ENCODE results near the gene RXRA.

RXRA gene

DNA sequence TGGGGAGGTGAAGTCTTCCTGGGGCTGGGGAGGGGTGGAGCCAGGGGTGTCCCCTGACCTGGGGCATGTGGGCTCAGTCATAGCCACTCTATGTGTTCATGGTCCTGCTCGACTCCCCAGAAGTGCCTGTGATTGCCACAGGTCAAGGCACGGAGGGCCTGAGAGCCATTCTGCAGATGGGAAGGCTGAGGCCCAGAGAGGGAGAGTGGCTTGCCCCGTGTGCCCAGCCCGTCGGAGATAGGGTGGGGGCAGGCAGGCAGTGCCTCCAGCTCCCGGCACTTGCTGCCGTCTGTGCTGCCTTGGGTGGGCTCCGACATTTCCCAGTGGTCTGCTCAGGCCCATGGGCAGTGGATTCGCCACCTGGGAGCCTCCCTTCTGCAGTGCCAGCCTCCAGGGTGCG, 74.0 kb downstream of the RXRA start:
- DNase-seq (ENCODE audit: low read depth in 2 of 2), result no peak

DNA sequence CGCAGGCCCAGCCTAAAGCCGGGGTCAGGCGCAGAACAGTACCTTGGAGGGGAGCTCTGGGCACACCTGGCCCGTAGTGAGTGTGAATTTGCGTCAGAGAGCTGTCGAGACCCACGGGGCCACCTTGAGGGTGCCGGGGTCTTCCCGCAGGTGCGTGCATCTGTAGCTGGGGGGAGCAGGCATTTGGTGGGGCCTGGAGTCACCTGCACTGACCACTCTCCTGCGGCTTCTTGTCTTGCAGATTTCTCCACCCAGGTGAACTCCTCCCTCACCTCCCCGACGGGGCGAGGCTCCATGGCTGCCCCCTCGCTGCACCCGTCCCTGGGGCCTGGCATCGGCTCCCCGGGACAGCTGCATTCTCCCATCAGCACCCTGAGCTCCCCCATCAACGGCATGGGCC, 75.1 kb downstream of the RXRA start:
- DNase-seq (ENCODE audit: low read depth in 2 of 2), result no peak

DNA sequence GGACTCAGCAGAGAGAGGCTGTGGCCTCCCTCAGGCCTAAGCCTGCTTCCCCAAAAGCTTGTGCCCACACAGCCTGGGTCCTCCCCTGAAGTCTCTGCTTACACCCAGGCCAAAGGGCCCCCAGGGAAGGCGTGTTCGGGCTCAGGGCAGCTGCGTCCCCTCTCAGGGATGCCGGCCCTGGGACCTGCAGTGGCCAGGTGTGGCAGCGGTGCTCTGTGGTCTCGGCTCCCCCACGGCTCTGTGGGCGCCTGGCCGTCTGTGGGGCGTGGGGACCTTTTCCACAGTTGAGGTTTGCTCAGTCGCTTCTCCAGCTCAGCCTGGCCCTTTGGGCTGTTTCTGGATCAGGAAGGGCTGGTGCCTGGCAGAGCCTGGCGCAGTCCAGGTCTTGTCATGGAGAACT, 75.9 kb downstream of the RXRA start:
- DNase-seq (ENCODE audit: low read depth in 2 of 2), result no peak

DNA sequence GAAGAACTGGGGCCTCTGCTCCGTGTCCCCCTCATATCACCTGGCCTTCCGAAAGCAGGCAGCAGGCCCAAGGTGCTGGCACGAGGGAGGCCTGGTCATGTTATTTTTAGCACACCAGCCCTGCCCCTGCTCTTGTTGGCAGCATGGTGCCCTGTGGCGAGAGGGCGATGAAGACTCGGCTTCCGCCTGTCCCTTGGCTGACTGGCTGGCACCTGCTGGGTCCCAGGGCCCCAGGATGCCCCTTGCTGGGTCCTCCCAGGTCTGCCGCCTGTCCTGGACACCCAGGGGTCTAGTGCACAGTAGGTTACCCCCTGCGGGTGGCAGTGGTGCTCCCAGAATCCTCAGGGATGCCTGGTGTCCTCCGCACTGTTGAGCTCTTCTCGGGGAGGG, 77.0 kb downstream of the RXRA start:
- no peak for DNase-seq (ENCODE audit: low read depth in 2 of 2)

DNA sequence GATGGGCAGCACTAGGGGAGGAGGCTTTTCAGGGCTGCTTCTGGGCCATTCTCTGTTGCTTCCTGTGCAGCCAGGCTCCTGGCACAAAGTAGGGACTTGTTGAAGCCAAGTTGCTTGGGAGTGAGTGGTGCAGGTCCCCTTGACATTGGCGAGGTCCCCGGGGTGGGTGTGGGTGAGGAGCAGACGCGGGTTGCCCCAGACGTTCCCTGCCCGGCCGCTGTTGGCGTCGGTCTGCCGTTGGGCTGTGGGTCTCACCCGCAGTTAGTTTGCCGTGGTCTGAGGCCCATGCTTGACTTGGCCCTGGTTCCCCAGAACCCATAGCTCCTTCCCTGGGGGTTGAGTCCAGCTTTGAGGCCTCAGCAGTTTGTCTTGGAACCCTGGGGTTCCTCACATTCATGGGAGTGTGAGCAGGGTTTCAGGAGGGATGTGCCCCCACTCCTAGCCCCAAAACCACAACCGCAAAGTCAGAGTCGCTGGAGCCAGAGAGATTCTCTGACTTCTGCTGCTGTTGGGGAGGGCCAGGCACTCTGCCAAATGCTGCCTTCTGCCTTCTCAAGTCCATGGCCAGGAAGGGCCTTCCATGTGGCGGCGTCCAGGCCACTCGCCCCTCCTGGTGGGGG, 77.5 kb downstream of the RXRA start:
- DNase-seq (ENCODE audit: low read depth in 2 of 2), result peak; percentile 60 to 64

DNA sequence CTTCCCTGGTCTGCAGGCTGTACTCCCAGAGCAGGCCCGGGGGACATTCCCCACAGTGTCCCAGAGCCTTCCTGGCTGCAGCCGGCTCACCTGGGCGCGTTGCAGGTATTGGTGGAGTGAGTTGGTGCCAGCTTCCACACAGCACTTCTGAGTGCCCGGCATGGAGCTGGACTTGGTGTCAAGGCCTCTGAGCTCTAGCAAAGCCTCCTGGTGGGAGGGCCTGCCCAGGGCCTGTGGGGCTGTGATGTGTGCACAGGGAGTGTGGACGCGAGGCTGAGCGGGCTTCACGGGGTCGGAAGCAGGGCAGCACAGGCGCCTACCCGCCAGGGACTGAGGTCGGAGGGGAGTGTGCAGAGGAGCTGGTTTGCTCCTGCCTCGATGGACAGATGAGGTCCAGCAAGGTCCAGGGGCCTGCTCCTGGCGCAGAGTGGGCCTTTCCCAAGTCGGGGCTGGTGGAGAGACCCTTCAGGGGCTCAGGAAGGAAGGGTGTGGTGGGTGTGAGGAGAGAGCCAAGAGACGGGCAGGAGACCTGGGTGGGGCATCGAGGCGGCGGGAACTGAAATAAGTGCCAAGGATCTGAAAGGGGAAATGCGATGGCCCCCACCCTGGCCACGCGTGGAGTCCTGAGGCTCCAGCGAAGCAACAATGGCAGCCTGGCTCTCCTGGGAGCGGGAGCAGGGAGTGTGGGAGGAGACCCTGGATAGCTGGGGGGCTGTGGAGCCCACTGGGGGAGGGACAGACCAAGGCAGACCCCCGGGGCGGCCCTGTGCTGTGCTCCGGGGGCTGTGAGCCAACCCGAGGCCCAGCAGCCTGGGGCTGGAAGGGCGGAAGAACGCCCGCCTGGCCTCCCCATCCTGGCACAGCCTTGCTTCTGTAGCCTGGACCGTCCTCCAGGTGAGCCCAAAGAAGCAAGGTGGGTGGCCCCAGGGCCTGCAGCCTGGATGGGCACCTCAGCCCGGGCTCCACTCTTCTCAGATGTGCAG, 78.4 kb downstream of the RXRA start:
- no peak for DNase-seq (ENCODE audit: low read depth in 2 of 2)

DNA sequence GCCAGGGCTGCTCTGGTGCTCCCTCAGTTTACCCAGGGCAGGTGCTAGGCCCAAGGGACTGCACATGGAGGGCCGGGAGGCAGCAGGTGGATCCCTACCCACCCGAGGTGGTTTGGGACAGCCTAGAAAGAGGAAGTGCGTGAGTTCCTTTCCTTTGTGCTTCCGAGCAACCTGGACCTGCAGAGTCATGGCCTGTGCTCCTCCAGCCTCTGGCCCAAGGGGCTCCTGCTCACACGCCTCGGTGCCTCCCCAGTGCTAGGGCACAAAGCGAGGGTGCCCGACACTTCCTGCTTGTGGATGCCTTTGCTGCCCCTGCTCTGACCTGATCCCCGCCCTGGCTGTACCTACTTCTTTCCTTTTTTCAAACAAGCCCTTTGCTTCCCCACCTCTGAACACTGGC, 79.3 kb downstream of the RXRA start:
- DNase-seq (ENCODE audit: low read depth in 2 of 2), result no peak

DNA sequence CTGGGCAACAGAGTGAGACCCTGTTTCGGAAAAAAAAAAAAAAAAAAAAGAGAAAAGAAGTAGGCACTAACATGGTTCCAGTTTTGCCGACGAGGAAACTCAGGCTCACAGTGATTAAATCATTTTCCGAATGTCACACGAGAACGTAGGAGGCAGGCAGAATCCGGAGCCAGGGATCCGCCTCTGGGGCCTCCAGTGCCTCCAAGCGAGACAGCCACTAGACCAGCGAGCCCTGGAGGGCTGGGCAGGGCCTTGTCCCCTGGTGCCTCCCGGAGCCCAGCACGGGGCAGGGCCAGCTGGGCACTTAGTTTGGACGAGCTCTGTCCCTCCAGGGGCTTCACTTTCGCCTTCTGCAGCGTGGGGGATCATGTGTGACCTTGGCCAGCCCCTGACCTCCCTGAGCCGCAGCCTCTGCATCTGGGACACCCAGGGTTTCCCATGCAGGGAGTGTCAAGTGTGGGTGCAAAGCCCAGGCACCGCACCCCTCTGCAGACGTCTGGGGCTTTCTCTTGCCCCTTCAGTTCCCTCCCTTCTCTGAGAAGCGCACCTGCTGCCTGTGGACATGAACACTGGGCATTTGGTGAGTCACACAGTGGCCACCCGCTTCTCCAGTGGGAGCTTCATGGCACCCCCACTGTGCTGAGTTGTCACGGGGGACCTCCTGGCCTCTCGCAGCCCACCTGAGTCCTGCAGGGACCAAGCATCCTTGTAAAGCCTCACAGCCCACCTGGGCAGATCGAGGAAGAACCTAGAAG, 80.3 kb downstream of the RXRA start:
- no peak for DNase-seq (ENCODE audit: low read depth in 2 of 2)

DNA sequence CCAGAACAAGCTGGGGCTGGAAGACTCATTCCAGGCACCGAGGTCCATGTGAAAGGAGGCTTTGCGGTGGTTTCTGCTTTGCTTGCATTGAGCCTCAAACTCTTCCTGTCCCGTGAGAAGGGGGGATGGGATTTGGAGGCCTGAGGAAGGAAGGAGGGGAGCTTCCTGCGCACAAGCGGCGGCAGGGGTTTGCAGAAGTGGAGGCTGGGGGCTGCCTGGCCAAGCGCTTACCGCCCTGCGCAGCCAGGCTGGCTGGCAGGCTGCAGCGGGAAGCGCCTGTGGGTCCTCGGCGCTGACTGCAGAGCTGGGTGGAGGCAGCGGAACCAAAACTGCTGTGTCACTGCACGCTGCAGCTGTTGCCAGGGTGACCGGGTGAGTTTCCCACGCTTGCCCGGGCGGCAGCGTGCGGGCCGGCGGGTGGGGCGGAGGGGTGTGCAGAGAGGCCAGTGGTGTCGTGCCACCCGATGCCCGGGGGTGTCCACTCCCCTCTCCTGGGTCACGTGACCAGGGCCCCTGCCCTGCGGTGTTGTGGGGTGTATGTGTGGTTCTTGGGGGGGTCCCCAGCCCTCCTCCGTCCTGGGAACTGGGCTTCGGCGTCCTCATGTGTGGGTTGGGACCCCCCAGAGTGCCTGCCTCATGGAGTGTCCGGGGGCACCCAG, 81.0 kb downstream of the RXRA start:
- DNase-seq (ENCODE audit: low read depth in 2 of 2), result peak; percentile 35 to 45

DNA sequence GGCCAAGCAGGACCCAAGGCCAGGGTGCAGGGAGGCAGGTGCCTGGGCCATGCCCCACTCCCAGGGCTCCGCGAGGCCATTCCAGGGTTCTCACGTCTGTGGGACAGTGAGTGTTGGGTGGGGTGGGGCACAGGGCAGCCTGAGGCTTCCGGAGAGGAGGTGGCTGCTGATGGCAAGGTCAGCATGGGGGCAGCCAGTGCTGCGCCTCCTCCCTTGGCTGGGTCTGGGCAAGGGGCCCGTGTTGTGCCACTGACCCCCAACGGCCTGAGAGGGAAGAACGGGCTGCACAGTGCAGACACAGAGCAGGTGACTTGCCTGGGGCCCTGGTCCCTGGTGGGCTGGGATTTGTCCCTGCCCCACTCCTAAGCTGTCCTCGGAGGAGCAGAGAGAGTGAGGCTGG, 82.1 kb downstream of the RXRA start:
- DNase-seq (ENCODE audit: low read depth in 2 of 2), result no peak

DNA sequence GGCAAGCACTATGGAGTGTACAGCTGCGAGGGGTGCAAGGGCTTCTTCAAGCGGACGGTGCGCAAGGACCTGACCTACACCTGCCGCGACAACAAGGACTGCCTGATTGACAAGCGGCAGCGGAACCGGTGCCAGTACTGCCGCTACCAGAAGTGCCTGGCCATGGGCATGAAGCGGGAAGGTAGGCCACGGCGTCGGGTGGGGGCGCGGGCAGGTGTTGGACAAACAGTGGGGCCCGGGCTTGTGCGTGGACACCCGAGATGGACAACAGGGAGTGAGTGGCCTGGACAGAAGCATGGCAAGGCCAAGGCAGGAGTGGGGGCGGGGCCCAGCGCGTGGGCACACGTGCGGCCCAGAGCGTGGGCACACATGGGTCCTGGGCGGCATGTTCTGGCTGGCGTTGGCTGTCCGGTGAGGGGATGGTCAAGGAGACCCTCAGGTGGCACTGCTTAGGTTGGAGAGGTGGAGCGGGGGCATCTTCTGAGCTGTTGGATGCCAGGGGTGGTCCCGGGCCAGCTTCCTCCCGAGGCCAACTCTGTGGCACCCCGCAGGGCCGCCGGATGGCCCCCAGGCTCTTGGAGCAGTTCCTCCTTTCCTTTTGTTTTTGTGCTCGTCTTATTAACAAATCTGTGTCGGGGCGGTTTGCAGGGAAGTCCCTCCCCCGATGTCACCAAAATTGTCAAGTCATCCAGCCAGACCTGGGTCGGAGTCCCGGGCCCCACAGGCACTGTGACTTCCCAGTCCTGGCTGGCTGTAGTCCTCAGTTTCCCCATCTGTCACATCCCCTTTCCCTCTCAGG, 82.9 kb downstream of the RXRA start:
- DNase-seq (ENCODE audit: low read depth in 2 of 2), result no peak

DNA sequence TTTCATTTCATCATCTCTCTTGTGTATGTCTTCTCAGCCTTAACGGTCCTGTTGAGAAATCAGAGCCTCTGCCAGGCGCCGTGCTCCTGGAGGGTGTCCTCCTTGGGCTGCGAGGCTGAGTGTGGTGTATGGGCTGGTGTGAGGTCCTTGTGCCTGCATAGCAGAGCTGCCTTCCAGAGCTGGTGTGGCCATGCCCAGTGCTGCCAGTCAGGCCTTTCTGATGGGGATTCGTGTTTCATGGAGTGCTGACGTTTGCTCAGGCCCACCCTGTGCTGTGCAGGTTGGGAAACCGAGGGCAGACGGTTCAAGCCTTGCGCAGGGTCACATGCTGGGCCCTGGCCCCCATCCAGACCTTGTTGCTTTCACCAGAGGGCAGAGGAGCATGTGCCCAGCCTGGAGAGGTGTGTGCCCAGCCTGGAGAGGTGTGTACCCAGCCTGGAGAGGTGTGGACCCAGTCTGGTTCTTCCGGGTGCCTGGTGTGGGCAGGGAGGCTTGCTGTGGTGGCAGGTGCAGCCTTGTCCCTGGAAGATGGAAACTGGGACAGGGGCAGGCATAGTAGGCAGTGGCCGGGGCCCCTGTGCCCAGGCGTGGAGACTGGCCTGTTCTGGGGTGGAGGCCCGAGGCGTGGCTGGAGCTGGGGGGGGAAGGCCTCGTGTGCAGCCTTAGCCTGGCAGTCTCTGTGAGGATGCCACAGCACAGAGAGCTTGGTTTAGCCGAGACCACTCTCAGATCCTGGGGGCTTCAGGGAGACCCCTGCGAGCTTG, 84.0 kb downstream of the RXRA start:
- DNase-seq (ENCODE audit: low read depth in 2 of 2), result no peak

DNA sequence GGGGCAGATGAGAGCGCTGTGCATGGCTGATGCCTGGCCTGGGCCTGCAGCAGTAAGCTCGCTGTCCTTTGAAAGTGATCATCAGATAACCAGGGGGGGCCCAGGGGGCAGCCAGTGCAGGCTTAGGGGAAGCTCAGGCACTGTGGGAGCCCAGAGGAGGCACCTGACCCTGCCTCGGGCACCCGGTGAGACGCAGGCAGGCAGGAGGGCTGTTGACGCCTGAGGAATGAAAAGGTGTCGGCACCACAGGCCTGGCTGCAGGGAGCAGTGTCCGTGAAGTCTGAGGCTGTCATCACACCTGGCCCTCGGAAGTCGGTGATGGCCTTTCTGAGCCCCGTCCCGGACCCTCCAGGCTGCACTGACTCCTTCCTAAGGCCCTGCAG, 84.6 kb downstream of the RXRA start:
- DNase-seq (ENCODE audit: low read depth in 2 of 2), result no peak

DNA sequence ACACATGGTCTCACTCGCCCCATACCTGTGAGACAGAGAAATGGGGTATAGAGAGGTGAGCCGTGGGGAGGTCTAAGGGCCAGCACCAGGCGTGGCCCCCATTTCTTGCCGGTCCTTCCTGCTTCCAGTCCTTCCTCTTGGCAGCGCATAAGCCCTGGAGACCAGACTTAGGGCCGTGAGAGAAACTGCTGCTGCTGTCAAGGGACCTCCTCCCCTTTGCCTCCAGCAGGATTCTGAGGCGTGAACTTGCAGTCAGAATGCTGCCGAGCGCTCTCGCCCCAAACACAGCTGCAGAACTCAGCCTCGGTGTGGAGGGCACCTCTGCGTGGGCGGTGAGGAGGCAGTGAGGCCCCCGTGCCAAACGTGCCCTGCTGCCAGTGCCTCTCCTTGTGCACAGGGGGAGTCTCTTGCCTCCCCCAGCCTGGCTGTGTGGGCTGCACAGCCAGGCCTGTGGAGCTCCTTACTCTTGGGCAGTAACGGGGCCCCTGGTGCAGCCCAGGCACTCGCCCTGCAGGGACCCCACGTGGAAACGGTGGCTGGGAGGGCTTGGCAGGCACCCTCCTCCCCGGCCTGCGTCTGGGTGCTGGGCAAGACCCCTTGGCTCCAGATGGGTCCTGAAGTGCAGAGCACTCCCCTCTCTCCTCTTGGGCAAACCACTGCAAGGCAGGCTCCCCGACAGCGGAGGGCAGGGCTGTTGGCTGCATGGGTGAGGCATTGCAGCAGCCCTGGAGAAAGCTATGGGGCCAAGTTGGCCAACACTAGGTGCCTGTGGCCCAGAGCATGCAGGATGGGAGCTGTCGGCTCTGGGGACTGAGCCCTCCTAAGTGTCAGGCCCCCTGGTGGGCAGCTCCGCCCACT, 85.4 kb downstream of the RXRA start:
- no peak for DNase-seq (ENCODE audit: low read depth in 2 of 2)

DNA sequence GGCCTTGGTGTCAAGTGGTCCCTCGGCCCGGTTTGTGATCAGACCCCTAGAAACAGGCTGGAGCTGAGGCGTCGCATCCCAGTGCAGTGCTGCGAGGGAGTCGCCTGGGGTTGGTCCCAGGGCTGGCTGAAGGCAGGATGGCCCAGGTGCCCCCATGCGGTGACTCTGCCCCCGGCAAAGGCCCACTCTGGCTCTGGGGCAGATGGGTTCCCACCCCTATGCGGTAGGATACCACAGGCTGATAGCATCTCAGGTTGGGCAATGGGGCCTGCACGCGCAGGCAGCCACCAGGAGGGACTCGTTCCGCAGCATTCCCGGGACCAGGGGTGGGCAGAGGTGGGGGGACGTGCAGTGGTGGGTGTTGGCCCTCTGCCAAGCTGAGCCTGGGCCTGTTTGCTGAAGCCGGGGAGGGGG, 86.0 kb downstream of the RXRA start:
- DNase-seq (ENCODE audit: low read depth in 2 of 2), result no peak

DNA sequence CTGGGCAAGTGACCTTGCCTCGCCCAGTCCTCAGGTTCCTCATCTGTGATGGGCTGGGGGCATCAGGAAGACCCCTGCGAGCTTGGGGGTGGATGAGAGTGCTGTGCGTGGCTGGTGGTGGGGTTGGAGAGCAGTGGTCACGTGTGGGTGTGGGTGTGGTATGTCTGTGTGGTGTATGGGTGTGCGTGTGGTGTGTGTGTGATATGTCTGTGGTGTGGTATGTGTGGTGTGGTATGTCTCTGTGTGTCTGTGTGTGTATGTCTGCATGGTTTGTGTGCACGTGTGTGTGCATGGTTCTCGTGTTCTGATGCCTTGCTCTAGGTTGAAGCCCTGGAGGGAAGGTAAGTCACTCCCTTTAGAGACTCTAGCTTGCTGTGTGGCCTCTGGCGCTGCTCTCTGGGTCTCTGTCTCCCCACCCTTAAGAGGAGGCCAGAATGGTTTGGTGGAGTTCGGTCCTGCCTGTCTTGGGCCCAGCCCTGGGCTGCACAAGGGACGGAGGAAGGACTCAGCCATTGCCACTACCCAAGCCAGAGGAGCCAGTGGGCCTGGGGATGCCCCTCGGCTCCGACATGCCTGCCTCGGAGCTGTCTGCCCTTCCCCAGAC, 87.0 kb downstream of the RXRA start:
- no peak for DNase-seq (ENCODE audit: low read depth in 2 of 2)

DNA sequence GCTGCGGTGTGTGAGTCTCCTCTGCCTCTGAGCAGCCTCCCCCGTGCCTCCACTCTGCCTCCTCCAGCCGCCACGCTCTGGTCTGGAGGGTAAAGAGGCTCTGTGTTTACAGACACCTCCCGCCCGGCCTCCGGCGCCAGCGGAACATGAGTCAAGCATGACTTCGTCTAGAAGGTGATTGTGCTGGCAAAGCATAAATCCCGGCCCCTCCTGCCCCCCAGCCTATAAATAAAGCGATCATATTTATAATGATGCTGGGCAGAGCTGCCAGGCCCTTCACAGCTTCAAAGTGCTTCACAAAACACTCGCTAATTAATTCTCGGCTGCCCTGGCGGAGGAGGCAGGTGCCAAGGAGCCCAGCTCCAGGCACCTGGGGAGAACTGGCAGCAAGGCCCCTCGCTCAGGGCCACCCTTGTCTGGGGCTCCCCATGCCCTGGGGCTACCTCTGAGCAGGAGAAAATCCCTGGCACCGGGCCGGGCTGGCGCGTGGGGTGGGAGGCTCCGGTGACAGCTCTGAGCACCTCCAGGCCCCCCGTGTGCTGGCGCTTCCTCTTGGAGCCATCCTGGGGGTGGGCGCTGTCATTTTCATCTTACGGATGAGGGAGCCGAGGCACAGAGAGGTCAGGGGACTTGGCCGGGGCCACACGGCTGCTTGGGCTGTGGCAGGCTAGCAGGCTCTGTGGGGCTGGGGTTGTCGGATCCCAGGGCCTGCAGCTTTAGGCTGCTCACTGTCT, 87.8 kb downstream of the RXRA start:
- no peak for DNase-seq (ENCODE audit: low read depth in 2 of 2)

DNA sequence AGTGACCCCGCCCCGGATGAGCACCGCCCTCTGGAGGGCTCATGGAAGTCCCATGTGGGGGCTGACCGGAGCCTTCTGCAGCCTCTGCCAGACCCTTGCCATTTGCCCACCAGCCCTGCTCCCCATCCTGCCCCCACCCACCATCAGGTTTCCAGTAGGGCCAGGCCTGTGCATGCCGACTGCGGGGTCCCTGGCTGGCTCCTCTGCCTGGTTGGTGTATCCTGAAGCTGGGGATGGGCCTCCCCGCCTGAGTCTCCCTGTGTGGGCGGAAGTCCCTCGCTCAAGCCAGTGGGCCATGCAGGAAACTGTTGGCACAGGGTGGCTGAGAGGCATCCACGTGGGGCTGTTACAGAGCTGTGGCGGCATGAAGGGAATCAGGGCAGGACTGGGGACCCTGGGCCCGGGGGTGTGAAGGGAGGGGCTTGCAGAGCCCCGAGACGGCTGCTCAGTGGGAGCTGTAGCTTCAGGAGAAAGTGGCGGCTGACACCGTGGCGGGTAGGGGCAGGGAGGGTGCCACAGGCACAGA, 88.7 kb downstream of the RXRA start:
- no peak for DNase-seq (ENCODE audit: low read depth in 2 of 2)

Data from fibroblast of skin of left biceps (primary cell).